ENCODE data around the gene ACRBP.

The ACRBP gene

GRCh38 chr12:6667559-6668210 is 20.5 kb upstream of the ACRBP start:
- H3K4me3 ChIP-seq (ENCODE audit: control insufficient read depth, low read depth, low read length) = no peak overlapping the region
- no peak for DNase-seq (ENCODE audit: low read depth)
- TF ChIP-seq CTCF (IDR thresholded peaks at IDR 0.05; ENCODE audit: control insufficient read depth, insufficient read depth, low read depth, low read length, missing control alignments) = peak; percentile 17

DNA sequence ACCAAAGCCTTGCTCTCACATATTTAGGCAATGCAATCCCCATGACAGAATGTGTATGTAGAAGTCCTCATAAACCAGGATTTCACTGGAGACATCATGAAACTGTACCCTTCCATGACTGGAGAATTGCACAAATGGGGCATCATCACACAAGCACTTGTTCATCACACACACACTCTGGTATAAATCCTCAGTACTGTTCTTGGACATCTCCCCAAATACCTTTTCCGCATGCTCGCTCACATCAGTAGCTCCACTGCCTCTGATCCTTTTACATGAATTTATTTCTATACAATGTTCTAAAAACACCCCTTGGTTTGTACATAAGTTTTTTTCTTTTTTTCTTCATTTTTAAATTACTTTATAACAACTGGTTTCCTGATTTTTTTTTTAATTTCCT is 19.0 kb upstream of the ACRBP start:
- TF ChIP-seq CTCF (IDR thresholded peaks at IDR 0.05; ENCODE audit: control insufficient read depth, insufficient read depth, low read depth, low read length, missing control alignments) = no peak
- H3K4me3 ChIP-seq (ENCODE audit: control insufficient read depth, low read depth, low read length) = no peak overlapping the region
- no peak for DNase-seq (ENCODE audit: low read depth)

DNA sequence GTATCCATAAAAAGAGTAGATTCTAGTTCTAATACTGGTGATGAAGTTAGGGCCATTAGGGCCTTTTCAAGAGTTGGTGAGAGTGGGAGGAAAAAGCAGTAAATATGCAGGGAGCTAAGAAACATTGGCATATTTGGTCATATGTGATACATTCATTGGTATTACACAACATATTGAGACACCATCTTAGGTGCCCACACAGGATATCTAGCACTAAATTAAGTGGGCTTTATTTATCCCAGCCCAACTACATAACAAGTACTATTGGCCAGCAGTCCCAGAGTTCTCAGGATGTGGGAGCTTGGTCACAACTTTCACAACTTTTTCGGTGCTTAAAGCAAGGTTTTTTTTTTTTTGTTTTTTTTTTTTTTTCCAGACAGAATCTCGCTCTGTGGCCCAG is 17.7 kb upstream of the ACRBP start:
- no peak for DNase-seq (ENCODE audit: low read depth)
- no peak for TF ChIP-seq CTCF (IDR thresholded peaks at IDR 0.05; ENCODE audit: control insufficient read depth, insufficient read depth, low read depth, low read length, missing control alignments)
- no peak overlapping the region for H3K4me3 ChIP-seq (ENCODE audit: control insufficient read depth, low read depth, low read length)

- H3K4me3 ChIP-seq (ENCODE audit: control insufficient read depth, low read depth, low read length) = peak within 1 kb of the TSS; percentile 87
- no peak for TF ChIP-seq CTCF (IDR thresholded peaks at IDR 0.05; ENCODE audit: control insufficient read depth, insufficient read depth, low read depth, low read length, missing control alignments)
- DNase-seq (ENCODE audit: low read depth) = peak; percentile 98
These were observed 15.9 kb upstream of the ACRBP start, which contains the start of gene ING4 for GRCh38 chr12:6662906-6663742. Gene ING4 (minus strand): TSS chr12:6663119. CDS start chr12:6663101, 18 bp downstream.

GRCh38 chr12:6662602-6662905 is 15.3 kb upstream of the ACRBP start:
- peak overlapping the region; percentile 87 for H3K4me3 ChIP-seq (ENCODE audit: control insufficient read depth, low read depth, low read length)
- no peak for DNase-seq (ENCODE audit: low read depth)
- no peak for TF ChIP-seq CTCF (IDR thresholded peaks at IDR 0.05; ENCODE audit: control insufficient read depth, insufficient read depth, low read depth, low read length, missing control alignments)

DNA sequence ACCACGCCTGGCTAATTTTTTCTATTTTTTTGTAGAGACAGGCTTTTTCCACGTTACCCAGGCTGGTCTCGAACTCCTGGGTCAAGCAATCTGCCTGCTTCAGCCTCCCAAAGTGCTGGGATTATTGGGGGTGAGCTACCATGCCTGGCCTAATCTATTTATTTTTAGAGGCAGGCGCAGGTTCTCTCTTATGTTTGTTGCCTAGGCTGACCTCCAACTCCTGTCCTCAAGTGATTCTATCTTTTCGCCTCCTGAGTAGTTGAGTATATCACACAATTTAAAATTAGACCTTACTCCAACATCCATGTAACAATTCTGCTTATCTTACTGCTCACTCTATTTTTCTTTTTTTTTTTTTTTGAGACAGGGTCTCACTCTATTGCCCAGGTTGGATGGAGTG is 6.8 kb upstream of the ACRBP start:
- H3K4me3 ChIP-seq (ENCODE audit: control insufficient read depth, low read depth, low read length) = no peak overlapping the region
- DNase-seq (ENCODE audit: low read depth) = no peak
- TF ChIP-seq CTCF (IDR thresholded peaks at IDR 0.05; ENCODE audit: control insufficient read depth, insufficient read depth, low read depth, low read length, missing control alignments) = no peak
